ENCODE measurements around the gene QKI. TPM values are rescaled to one million over a fixed set of nuclear protein-coding genes. Genes with fewer than 3 reads are reported as not detected.

QKI gene
- polyA plus RNA-seq, 1 donor (not counting 4 experiments of a cell fraction or from before 2014, with no cell fraction given) = 53.3 TPM

GRCh38 chr6:163579111-163579879, 164.8 kb downstream of the QKI start:
- DNase-seq (ENCODE audit: low read depth, low spot score) (no peak), FAIRE-seq (peak; percentile 23)
- no peaks in the 10 kb centered on the region for H3K27me3 ChIP-seq (ENCODE audit: control insufficient read depth, extremely low read depth, insufficient read depth, low read length)
- H3K9ac ChIP-seq (ENCODE audit: control insufficient read depth, extremely low read depth, insufficient read depth, low read length) = no peak overlapping the region
- no peak overlapping the region for H2AFZ ChIP-seq (ENCODE audit: control insufficient read depth, low read length)
- no peaks in the 10 kb centered on the region for H3K36me3 ChIP-seq (ENCODE audit: control insufficient read depth in 2 of 2, extremely low read depth in 1 of 2, insufficient read depth in 2 of 2, low read length in 2 of 2)
- H3K79me2 ChIP-seq (ENCODE audit: control insufficient read depth, insufficient read depth, low read length) = no peaks in the 10 kb centered on the region
- H3K27ac ChIP-seq (ENCODE audit: control insufficient read depth, insufficient read depth, low read length) = no peak overlapping the region
- H3K9me1 ChIP-seq (ENCODE audit: control insufficient read depth, extremely low read depth, insufficient read depth, low read length) = no peaks in the 10 kb centered on the region
- H3K4me3 ChIP-seq (ENCODE audit: control insufficient read depth in 2 of 3, extremely low read depth in 1 of 3, insufficient read depth in 2 of 3, low read depth in 1 of 3, low read length in 3 of 3) = no peak overlapping the region
- no peak for TF ChIP-seq EZH2 (IDR thresholded peaks at IDR 0.05; ENCODE audit: low read length)
- TF ChIP-seq, protein P1, sequence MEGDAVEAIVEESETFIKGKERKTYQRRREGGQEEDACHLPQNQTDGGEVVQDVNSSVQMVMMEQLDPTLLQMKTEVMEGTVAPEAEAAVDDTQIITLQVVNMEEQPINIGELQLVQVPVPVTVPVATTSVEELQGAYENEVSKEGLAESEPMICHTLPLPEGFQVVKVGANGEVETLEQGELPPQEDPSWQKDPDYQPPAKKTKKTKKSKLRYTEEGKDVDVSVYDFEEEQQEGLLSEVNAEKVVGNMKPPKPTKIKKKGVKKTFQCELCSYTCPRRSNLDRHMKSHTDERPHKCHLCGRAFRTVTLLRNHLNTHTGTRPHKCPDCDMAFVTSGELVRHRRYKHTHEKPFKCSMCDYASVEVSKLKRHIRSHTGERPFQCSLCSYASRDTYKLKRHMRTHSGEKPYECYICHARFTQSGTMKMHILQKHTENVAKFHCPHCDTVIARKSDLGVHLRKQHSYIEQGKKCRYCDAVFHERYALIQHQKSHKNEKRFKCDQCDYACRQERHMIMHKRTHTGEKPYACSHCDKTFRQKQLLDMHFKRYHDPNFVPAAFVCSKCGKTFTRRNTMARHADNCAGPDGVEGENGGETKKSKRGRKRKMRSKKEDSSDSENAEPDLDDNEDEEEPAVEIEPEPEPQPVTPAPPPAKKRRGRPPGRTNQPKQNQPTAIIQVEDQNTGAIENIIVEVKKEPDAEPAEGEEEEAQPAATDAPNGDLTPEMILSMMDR (optimal IDR thresholded peaks at IDR 0.05 in 1 of 3, IDR thresholded peaks at IDR 0.05 in 1 of 3, conservative IDR thresholded peaks at IDR 0.05 in 1 of 3; ENCODE audit: extremely low read depth in 1 of 3, insufficient read depth in 2 of 3, low read length in 3 of 3) = no peak
- H4K20me1 ChIP-seq (ENCODE audit: control insufficient read depth, extremely low read depth, insufficient read depth, low read length) = no peaks in the 10 kb centered on the region
- H3K4me2 ChIP-seq (ENCODE audit: control insufficient read depth, extremely low read depth, insufficient read depth, low read depth, low read length) = peak overlapping the region; percentile 34
- H3K4me1 ChIP-seq (ENCODE audit: control insufficient read depth, extremely low read depth, insufficient read depth, low read length) = peaks cover 9% of the 10 kb centered on the region
- H3K9me3 ChIP-seq (ENCODE audit: control insufficient read depth, low read depth, low read length) = no peaks in the 10 kb centered on the region
- dilution Hi-C loops (cut with MboI; ENCODE audit: extremely low pct_ligation_motif_present, low sequenced_read_pairs) = no loop called here

- TF ChIP-seq, protein P1 (optimal IDR thresholded peaks at IDR 0.05 in 1 of 3, IDR thresholded peaks at IDR 0.05 in 1 of 3, conservative IDR thresholded peaks at IDR 0.05 in 1 of 3; ENCODE audit: extremely low read depth in 1 of 3, insufficient read depth in 2 of 3, low read length in 3 of 3) = peak; percentile 14 to 53 (median 27)
- TF ChIP-seq EZH2 (IDR thresholded peaks at IDR 0.05; ENCODE audit: low read length) = no peak
- dilution Hi-C loops (cut with MboI; ENCODE audit: extremely low pct_ligation_motif_present, low sequenced_read_pairs) = no loop called here
- Histone ChIP-seq H3K27ac (ENCODE audit: control insufficient read depth, insufficient read depth, low read length) (no peak overlapping the region), H4K20me1 (ENCODE audit: control insufficient read depth, extremely low read depth, insufficient read depth, low read length) (no peaks in the 10 kb centered on the region), H3K36me3 (ENCODE audit: control insufficient read depth in 2 of 2, extremely low read depth in 1 of 2, insufficient read depth in 2 of 2, low read length in 2 of 2) (no peaks in the 10 kb centered on the region), H3K4me3 (ENCODE audit: control insufficient read depth in 2 of 3, extremely low read depth in 1 of 3, insufficient read depth in 2 of 3, low read depth in 1 of 3, low read length in 3 of 3) (no peak overlapping the region), H3K9me1 (ENCODE audit: control insufficient read depth, extremely low read depth, insufficient read depth, low read length) (no peaks in the 10 kb centered on the region), H2AFZ (ENCODE audit: control insufficient read depth, low read length) (no peak overlapping the region), H3K4me2 (ENCODE audit: control insufficient read depth, extremely low read depth, insufficient read depth, low read depth, low read length) (peak overlapping the region; percentile 34), H3K9me3 (ENCODE audit: control insufficient read depth, low read depth, low read length) (no peaks in the 10 kb centered on the region), H3K27me3 (ENCODE audit: control insufficient read depth, extremely low read depth, insufficient read depth, low read length) (no peaks in the 10 kb centered on the region), H3K79me2 (ENCODE audit: control insufficient read depth, insufficient read depth, low read length) (no peaks in the 10 kb centered on the region), H3K9ac (ENCODE audit: control insufficient read depth, extremely low read depth, insufficient read depth, low read length) (no peak overlapping the region), H3K4me1 (ENCODE audit: control insufficient read depth, extremely low read depth, insufficient read depth, low read length) (peaks cover 9% of the 10 kb centered on the region)
- FAIRE-seq (peak; percentile 34), DNase-seq (ENCODE audit: low read depth, low spot score) (no peak)
These were observed 165.4 kb downstream of the QKI start for GRCh38 chr6:163579880-163580295.

Data from keratinocyte (primary cell).